Mesenchymal stem cell (in vitro differentiated cells and primary cell): ENCODE data around the gene DLST.

Experiments used
- DNase-seq: peaks from one replicate; pipeline ENCODE4 v3.0.0-alpha.2; 2013
- H2AFZ ChIP-seq: one replicate; pipeline ENCODE4 v1.6.1; 2013; ENCODE audit warnings: low read depth, mild to moderate bottlenecking, control low read depth, inconsistent platforms, low read length, moderate library complexity
- H2AK5ac ChIP-seq: 2 replicates; pipeline ENCODE4 v1.6.1; 2013; ENCODE audit warnings: low read length, moderate library complexity, mild to moderate bottlenecking, inconsistent platforms; ENCODE audit not compliant: severe bottlenecking
- H2BK120ac ChIP-seq: one replicate; pipeline ENCODE4 v1.6.1; 2013; ENCODE audit warnings: low read depth, mild to moderate bottlenecking, inconsistent platforms, low read length, moderate library complexity
- H2BK12ac ChIP-seq, 2 experiments: one replicate each; pipeline ENCODE4 v1.6.1; 2013; ENCODE audit warnings: inconsistent platforms in 2 of 2, low read length in 2 of 2, mild to moderate bottlenecking in 2 of 2, moderate library complexity in 2 of 2, control low read depth in 1 of 2
- H2BK15ac ChIP-seq: one replicate; pipeline ENCODE4 v1.6.1; 2013; ENCODE audit warnings: mild to moderate bottlenecking, low read depth, inconsistent platforms; ENCODE audit not compliant: poor library complexity, severe bottlenecking
- H2BK5ac ChIP-seq: 2 replicates; pipeline ENCODE4 v1.6.1; 2013; ENCODE audit warnings: low read depth, mild to moderate bottlenecking, low read length, control low read depth, inconsistent platforms; ENCODE audit not compliant: poor library complexity, severe bottlenecking
- H3K14ac ChIP-seq, 2 experiments: one replicate each; pipeline ENCODE4 v1.6.1; 2013; ENCODE audit warnings: inconsistent platforms in 2 of 2, low read length in 2 of 2, control low read depth in 1 of 2, mild to moderate bottlenecking in 1 of 2, moderate library complexity in 1 of 2
- H3K18ac ChIP-seq, 2 experiments: one replicate each; pipeline ENCODE4 v1.6.1; 2013; ENCODE audit warnings: inconsistent platforms in 2 of 2, low read length in 2 of 2, control low read depth in 1 of 2, low read depth in 1 of 2, mild to moderate bottlenecking in 1 of 2
- H3K23ac ChIP-seq, 2 experiments: one replicate each; pipeline ENCODE4 v1.6.1; 2013; ENCODE audit warnings: inconsistent platforms in 2 of 2, low read length in 2 of 2, mild to moderate bottlenecking in 2 of 2, moderate library complexity in 2 of 2, control low read depth in 1 of 2
- H3K27ac ChIP-seq: 2 replicates; pipeline ENCODE4 v1.5.1; 2013; ENCODE audit warnings: mild to moderate bottlenecking, moderate library complexity, low read length, control low read depth, inconsistent platforms; ENCODE audit not compliant: poor library complexity, severe bottlenecking
- H3K27me3 ChIP-seq, 2 experiments: 2 replicates each; pipeline versions ENCODE4 v1.6.1 to v1.7.0; 2013; ENCODE audit warnings: low read length in 2 of 2, mild to moderate bottlenecking in 2 of 2, moderate library complexity in 2 of 2, control low read depth in 1 of 2, inconsistent platforms in 1 of 2; ENCODE audit not compliant: control insufficient read depth in 1 of 2, insufficient read depth in 1 of 2
- H3K36me3 ChIP-seq, 2 experiments: 2 replicates each; pipeline versions ENCODE4 v1.6.1 to v1.7.0; 2013; ENCODE audit warnings: low read length in 2 of 2, control low read depth in 1 of 2, inconsistent platforms in 1 of 2, low read depth in 1 of 2, mild to moderate bottlenecking in 1 of 2; ENCODE audit not compliant: insufficient read depth in 2 of 2, control insufficient read depth in 1 of 2
- H3K4ac ChIP-seq, 2 experiments: one replicate each; pipeline ENCODE4 v1.6.1; 2013; ENCODE audit warnings: inconsistent platforms in 2 of 2, low read length in 2 of 2, mild to moderate bottlenecking in 2 of 2, moderate library complexity in 2 of 2, control low read depth in 1 of 2, low read depth in 1 of 2
- H3K4me1 ChIP-seq: 2 replicates; pipeline ENCODE4 v1.6.1; 2013; ENCODE audit warnings: low read depth, low read length, control low read depth; ENCODE audit not compliant: control insufficient read depth, insufficient read depth
- H3K4me2 ChIP-seq: 2 replicates; pipeline ENCODE4 v1.6.1; 2013; ENCODE audit warnings: low read length, mild to moderate bottlenecking, inconsistent platforms; ENCODE audit not compliant: poor library complexity, severe bottlenecking
- H3K4me3 ChIP-seq, 2 experiments: 2 replicates each; pipeline versions ENCODE4 v1.5.1 to v1.7.0; 2013; ENCODE audit warnings: low read length in 2 of 2, mild to moderate bottlenecking in 2 of 2, control low read depth in 1 of 2, low read depth in 1 of 2; ENCODE audit not compliant: insufficient read depth in 1 of 2
- H3K79me1 ChIP-seq: replicated peaks from 2 replicates; pipeline ENCODE4 v1.6.1; 2013; ENCODE audit warnings: mild to moderate bottlenecking, control low read depth, low read length, inconsistent platforms; ENCODE audit not compliant: poor library complexity, severe bottlenecking
- H3K9ac ChIP-seq: 2 replicates; pipeline ENCODE4 v1.7.0; 2013; ENCODE audit warnings: mild to moderate bottlenecking, low read length, moderate library complexity
- H3K9me3 ChIP-seq: 2 replicates; pipeline ENCODE4 v1.7.0; 2013; ENCODE audit warnings: mild to moderate bottlenecking, low read length; ENCODE audit not compliant: control insufficient read depth
- H4K8ac ChIP-seq: one replicate; pipeline ENCODE4 v1.6.1; 2013; ENCODE audit warnings: inconsistent platforms, mild to moderate bottlenecking, low read length, moderate library complexity
- H4K91ac ChIP-seq: one replicate; pipeline ENCODE4 v1.6.1; 2013; ENCODE audit warnings: mild to moderate bottlenecking, low read length, inconsistent platforms
- WGBS: methylation state at CpG from one replicate; pipeline ENCODE4 v1.1.7; 2013; ENCODE audit warnings: mixed read lengths; 5-methylcytosine and 5-hydroxymethylcytosine counted together

Gene DLST

DNA sequence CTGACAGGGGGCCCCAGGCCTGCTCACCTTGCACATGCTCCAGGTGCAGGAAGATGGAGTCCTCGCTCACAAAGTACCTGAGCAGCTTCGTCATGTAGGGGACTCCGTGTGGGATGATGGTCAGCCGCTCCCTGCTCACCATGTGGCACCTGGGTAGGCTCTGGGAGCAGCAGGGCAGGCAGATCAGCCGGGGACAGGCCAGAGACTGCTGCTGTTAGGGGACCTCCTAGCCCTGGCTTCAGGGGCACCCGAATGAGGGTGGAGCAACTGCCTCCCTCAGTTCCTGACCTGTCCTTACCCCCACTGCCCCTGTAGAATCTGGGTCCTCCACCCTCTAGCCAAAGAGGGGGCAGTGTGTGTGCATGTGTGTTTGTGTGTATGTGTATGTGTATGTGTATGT, 29.5 kb downstream of the DLST start:
- H3K9ac ChIP-seq: no peak overlapping the region
- no peak overlapping the region for H2BK120ac ChIP-seq

DNA sequence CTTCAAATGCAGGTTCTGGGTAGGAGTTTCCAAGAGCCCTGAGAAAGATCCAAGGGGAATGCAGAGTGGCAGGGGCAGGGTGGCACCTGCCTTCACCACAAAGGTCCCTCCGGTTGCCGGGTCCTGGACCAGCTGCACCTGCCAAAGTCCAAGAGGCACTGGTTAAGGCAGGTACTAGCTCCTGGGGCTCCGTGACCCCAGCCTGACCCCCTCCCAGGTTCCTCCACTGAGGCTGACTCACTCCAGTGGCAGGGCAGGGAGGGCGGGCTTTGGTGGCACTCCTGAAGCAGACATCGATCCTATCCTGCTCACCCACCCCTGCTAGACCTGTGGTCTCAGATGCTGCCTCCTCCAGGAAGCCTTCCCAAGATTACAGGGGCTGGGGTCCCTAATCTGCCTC, 30.0 kb downstream of the DLST start:
- Histone ChIP-seq H2AFZ (no peak overlapping the region), H3K36me3 (peaks cover 2 to 15% of the 10 kb centered on the region in 2 experiments), H3K23ac (no peak overlapping the region), H4K91ac (no peak overlapping the region), H4K8ac (no peak overlapping the region), H3K27ac (no peak overlapping the region), H2BK5ac (no peak overlapping the region), H3K4ac (no peak overlapping the region), H3K4me2 (no peak overlapping the region), H3K9me3 (no peaks in the 10 kb centered on the region), H2AK5ac (no peak overlapping the region), H3K4me3 (no peak overlapping the region), H3K79me1 (no peaks in the 10 kb centered on the region), H3K9ac (no peak overlapping the region), H2BK120ac (no peak overlapping the region), H3K18ac (no peak overlapping the region), H3K27me3 (no peaks in the 10 kb centered on the region), H2BK15ac (no peak overlapping the region), H2BK12ac (no peak overlapping the region), H3K14ac (no peak overlapping the region), H3K4me1 (peaks cover 4% of the 10 kb centered on the region)
- WGBS: 98% methylated on average over 5 of the region's 5 CpGs
- DNase-seq: no peak

More for the DNA sequence above, 29.5 kb downstream of the DLST start:
- Histone ChIP-seq H3K27ac (no peak overlapping the region), H2BK5ac (no peak overlapping the region), H3K79me1 (no peaks in the 10 kb centered on the region), H3K27me3 (no peaks in the 10 kb centered on the region), H2AFZ (no peak overlapping the region), H3K4me2 (no peak overlapping the region), H3K18ac (no peak overlapping the region), H3K9me3 (no peaks in the 10 kb centered on the region), H4K8ac (no peak overlapping the region), H2BK15ac (no peak overlapping the region), H3K14ac (no peak overlapping the region), H2AK5ac (no peak overlapping the region), H2BK12ac (no peak overlapping the region), H3K23ac (no peak overlapping the region), H4K91ac (no peak overlapping the region), H3K4me3 (no peak overlapping the region), H3K4me1 (peaks cover 7% of the 10 kb centered on the region), H3K4ac (no peak overlapping the region), H3K36me3 (peaks cover 6 to 20% of the 10 kb centered on the region in 2 experiments)
- no peak for DNase-seq
- 97% methylated on average over 5 of the region's 6 CpGs for WGBS

DNA sequence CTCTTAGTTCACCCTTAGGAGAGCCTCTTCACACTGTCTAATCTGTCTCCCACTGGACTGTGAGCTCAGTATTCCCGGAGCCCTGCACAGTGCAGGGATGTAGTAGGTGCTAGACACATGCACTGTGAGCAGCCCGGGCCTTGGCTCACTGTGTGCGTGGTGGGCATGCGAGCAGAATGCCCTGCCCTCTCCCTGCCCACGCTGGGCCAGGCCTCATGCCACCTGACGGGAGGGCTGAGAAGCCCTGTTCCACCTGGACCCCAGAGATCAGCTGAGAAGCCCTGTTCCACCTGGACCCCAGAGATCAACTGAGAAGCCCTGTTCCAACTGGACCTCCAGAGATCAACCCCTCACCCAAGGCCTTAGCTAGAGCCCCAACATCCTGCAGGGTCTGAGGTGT, 30.4 kb downstream of the DLST start:
- Histone ChIP-seq H2BK15ac (no peak overlapping the region), H3K14ac (peak overlapping the region in 1 of 2 experiments; percentile 13), H4K91ac (peak overlapping the region; percentile 3), H3K4me1 (peaks cover 8% of the 10 kb centered on the region), H3K18ac (no peak overlapping the region), H3K4ac (no peak overlapping the region), H3K4me2 (no peak overlapping the region), H3K9me3 (no peaks in the 10 kb centered on the region), H4K8ac (no peak overlapping the region), H2BK5ac (no peak overlapping the region), H2BK12ac (no peak overlapping the region), H3K27ac (no peak overlapping the region), H2AK5ac (no peak overlapping the region), H3K36me3 (peaks cover 0 to 11% of the 10 kb centered on the region in 2 experiments), H2AFZ (no peak overlapping the region), H2BK120ac (no peak overlapping the region), H3K9ac (no peak overlapping the region), H3K23ac (no peak overlapping the region), H3K79me1 (no peaks in the 10 kb centered on the region), H3K27me3 (no peaks in the 10 kb centered on the region), H3K4me3 (no peak overlapping the region)
- 85% methylated on average over 6 of the region's 6 CpGs for WGBS
- DNase-seq: no peak

DNA sequence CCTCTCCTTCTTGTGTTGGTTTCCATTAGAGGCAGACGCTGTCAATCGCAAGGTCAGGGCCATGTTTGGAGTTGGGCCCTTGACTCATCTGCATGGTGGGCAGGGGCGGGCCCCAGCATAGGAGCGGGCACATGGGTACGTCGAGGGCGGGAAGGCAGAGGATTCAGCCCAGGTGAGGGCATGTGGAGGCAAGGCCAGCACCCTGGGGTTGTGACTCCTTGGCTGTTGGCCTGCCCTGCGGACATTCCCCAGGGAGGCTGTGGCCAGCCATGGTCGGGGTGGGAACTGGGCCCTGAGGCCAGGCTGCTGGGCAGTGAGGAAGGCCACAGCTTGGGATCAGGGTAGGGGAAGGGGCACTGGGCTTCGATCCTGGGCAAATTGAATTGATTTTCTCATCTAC, 31.1 kb downstream of the DLST start:
- H4K91ac ChIP-seq: no peak overlapping the region
- no peaks in the 10 kb centered on the region for H3K9me3 ChIP-seq
- no peak overlapping the region for H2BK120ac ChIP-seq
- H3K23ac ChIP-seq: no peak overlapping the region
- no peak overlapping the region for H3K4ac ChIP-seq
- H2AK5ac ChIP-seq: no peak overlapping the region
- peak overlapping the region in 1 of 2 experiments; percentile 34 for H2BK12ac ChIP-seq
- no peak overlapping the region for H3K18ac ChIP-seq
- 91% methylated on average over 7 of the region's 10 CpGs for WGBS
- no peak overlapping the region for H3K4me3 ChIP-seq
- peak overlapping the region; percentile 21 for H4K8ac ChIP-seq
- H3K4me1 ChIP-seq: peaks cover 13% of the 10 kb centered on the region
- H2BK15ac ChIP-seq: no peak overlapping the region
- no peak overlapping the region for H3K27ac ChIP-seq
- DNase-seq: no peak
- H3K79me1 ChIP-seq: no peaks in the 10 kb centered on the region
- H3K9ac ChIP-seq: no peak overlapping the region
- no peaks in the 10 kb centered on the region for H3K27me3 ChIP-seq
- H2BK5ac ChIP-seq: no peak overlapping the region
- H2AFZ ChIP-seq: no peak overlapping the region
- no peak overlapping the region for H3K14ac ChIP-seq
- H3K36me3 ChIP-seq: peaks cover 0 to 7% of the 10 kb centered on the region in 2 experiments
- H3K4me2 ChIP-seq: no peak overlapping the region
